HepG2 (cell line): ENCODE results near the gene CHID1. TPM values are rescaled to one million over a fixed set of nuclear protein-coding genes. Genes with fewer than 3 reads are reported as not detected.

Experiments
- ATAC-seq: fragments of 200-7000 bp; cut with Tn5 transposase; 3 replicates; pipeline ENCODE4 v1.9.1; 2020; ENCODE audit warnings: mild to moderate bottlenecking, moderate library complexity
- BruUV-seq: library from RNA; stranded (reverse); fragments of 400-500 nt; replicated peaks from 2 replicates; lab custom pipeline; 2021; lab: Mats Ljungman, UMichigan
- CTCF ChIA-PET: fragments of 300-600 bp; formaldehyde crosslinking; extraction: SDS; loops from one replicate; lab custom pipeline; 2021; ENCODE audit warnings: low total read pairs, inconsistent platforms, low intra/inter-chr PET ratio; lab: Yijun Ruan, JAX
- POLR2A ChIA-PET: fragments of 350-600 bp; sonication (Branson Sonifier 250); formaldehyde crosslinking; loops from one replicate; lab custom pipeline; 2020; ENCODE audit warnings: antibody characterized with exemption, inconsistent platforms; lab: Yijun Ruan, JAX
- DNase-seq: peaks from one replicate; pipeline ENCODE4 v3.0.0-alpha.2; 2015; ENCODE audit warnings: low spot score
- FAIRE-seq: peaks from 3 replicates; lab custom pipeline; 2011; peaks lifted over from hg19 to GRCh38; lab: Jason Lieb, UNC
- H2AFZ ChIP-seq: one replicate; pipeline ENCODE4 v1.6.1; 2011; ENCODE audit warnings: low read length, inconsistent platforms
- H3K27ac ChIP-seq: fragments of 300-600 bp; 3 replicates; pipeline ENCODE4 v1.8.0; 2011; ENCODE audit warnings: mixed run types, mild to moderate bottlenecking, mixed read lengths, low read length, inconsistent platforms; ENCODE audit not compliant: insufficient read depth; ENCODE audit errors: extremely low read length
- H3K27me3 ChIP-seq, 2 experiments: fragments of 200-600 bp in 1 of 2; 2 replicates in 1 of 2; 3 replicates in 1 of 2; pipeline versions ENCODE4 v1.6.0 to v1.8.0; 2011; ENCODE audit warnings: low read length in 2 of 2, mild to moderate bottlenecking in 2 of 2, moderate library complexity in 2 of 2, inconsistent platforms in 1 of 2; ENCODE audit not compliant: insufficient read depth in 2 of 2, control insufficient read depth in 1 of 2
- H3K36me3 ChIP-seq, 2 experiments: fragments of 200-600 bp in 1 of 2; replicated peaks in 1 of 2; 2 replicates in 1 of 2; 3 replicates in 1 of 2; pipeline versions ENCODE4 v1.5.1 to v1.8.0; 2011; ENCODE audit warnings: low read length in 2 of 2, inconsistent platforms in 1 of 2; ENCODE audit not compliant: insufficient read depth in 2 of 2, control insufficient read depth in 1 of 2
- H3K4me1 ChIP-seq: 2 replicates; pipeline ENCODE4 v1.5.1; 2012; ENCODE audit warnings: low read length, inconsistent platforms; ENCODE audit not compliant: insufficient read depth
- H3K4me2 ChIP-seq: 2 replicates; pipeline ENCODE4 v1.6.0; 2011; ENCODE audit warnings: low read depth, low read length, inconsistent platforms
- H3K4me3 ChIP-seq, 3 experiments: fragments of 200-600 bp in 1 of 3; sonication (generic), shearing (Covaris generic) in 1 of 3; replicated peaks in 1 of 3; 2 replicates each; pipeline ENCODE4 v1.5.1; 2011 to 2016; ENCODE audit warnings: low read length in 3 of 3, inconsistent platforms in 2 of 3, low read depth in 2 of 3, mild to moderate bottlenecking in 2 of 3, control low read depth in 1 of 3, mixed read lengths in 1 of 3; ENCODE audit not compliant: insufficient read depth in 1 of 3
- H3K79me2 ChIP-seq: one replicate; pipeline ENCODE4 v1.6.1; 2011; ENCODE audit warnings: low read length, inconsistent platforms; ENCODE audit not compliant: insufficient read depth
- H3K9ac ChIP-seq: 2 replicates; pipeline ENCODE4 v1.6.0; 2011; ENCODE audit warnings: mild to moderate bottlenecking, low read depth, low read length, inconsistent platforms; ENCODE audit not compliant: insufficient read depth
- H3K9me3 ChIP-seq: 2 replicates; pipeline ENCODE4 v1.5.1; 2012; ENCODE audit warnings: mild to moderate bottlenecking, low read length
- H4K20me1 ChIP-seq: 2 replicates; pipeline ENCODE4 v1.6.0; 2011; ENCODE audit warnings: inconsistent platforms, mild to moderate bottlenecking, low read length, moderate library complexity; ENCODE audit not compliant: insufficient read depth
- ATAD3A ChIP-seq: sonication (generic); formaldehyde crosslinking; IDR thresholded peaks from 2 replicates; pipeline ENCODE4 v1.4.0; 2020; ENCODE audit warnings: missing genetic modification reagents
- CREM ChIP-seq, 2 experiments: sonication (generic) in 1 of 2; formaldehyde crosslinking in 1 of 2; IDR thresholded peaks; 2 replicates each; pipeline versions ENCODE4 v1.4.0 to v1.6.1; 2016 to 2020; ENCODE audit warnings: antibody characterized with exemption in 1 of 2, mild to moderate bottlenecking in 1 of 2, missing genetic modification reagents in 1 of 2
- KAT7 ChIP-seq: IDR thresholded peaks from 2 replicates; pipeline ENCODE4 v1.6.1; 2018; ENCODE audit warnings: borderline replicate concordance, missing compliant biosample characterization
- KMT2B ChIP-seq: IDR thresholded peaks from 2 replicates; pipeline ENCODE4 v1.6.1; 2016; ENCODE audit warnings: missing genetic modification reagents, missing compliant biosample characterization
- NFE2L2 ChIP-seq: fragments of 150-350 bp; IDR thresholded peaks from 2 replicates; pipeline ENCODE4 v1.6.1; 2014; ENCODE audit warnings: low read length
- PPARG ChIP-seq: conservative IDR thresholded peaks from 2 replicates; pipeline ENCODE4 v1.6.1; 2016; ENCODE audit warnings: missing biosample characterization, missing genetic modification reagents
- RAD21 ChIP-seq: fragments of 450-650 bp; formaldehyde crosslinking; IDR thresholded peaks from 2 replicates; pipeline ENCODE4 v1.5.0; 2020; ENCODE audit warnings: mild to moderate bottlenecking
- SIN3B ChIP-seq: fragments of 150-350 bp; IDR thresholded peaks from 2 replicates; pipeline ENCODE4 v1.6.1; 2014; ENCODE audit warnings: low read length
- SMARCC2 ChIP-seq: fragments of 450-650 bp; IDR thresholded peaks from 2 replicates; pipeline ENCODE4 v1.6.1; 2017; ENCODE audit warnings: antibody characterized with exemption, mild to moderate bottlenecking
- SNAPC2 ChIP-seq: sonication (generic); formaldehyde crosslinking; IDR thresholded peaks from 2 replicates; pipeline ENCODE4 v1.8.1; 2022; ENCODE audit warnings: mild to moderate bottlenecking, missing genetic modification reagents
- XRCC5 ChIP-seq: fragments of 200-400 bp; formaldehyde crosslinking; optimal IDR thresholded peaks from 2 replicates; pipeline ENCODE3; 2017; ENCODE audit warnings: mild to moderate bottlenecking, low read length
- ZNF326 ChIP-seq: sonication (generic); formaldehyde crosslinking; IDR thresholded peaks from 2 replicates; pipeline ENCODE4 v1.4.0; 2020; ENCODE audit warnings: missing genetic modification reagents, borderline replicate concordance
- ZNF350 ChIP-seq: sonication (generic); formaldehyde crosslinking; IDR thresholded peaks from 2 replicates; pipeline ENCODE4 v1.4.0; 2020; ENCODE audit warnings: mild to moderate bottlenecking, low read depth, missing genetic modification reagents, borderline replicate concordance
- ZSCAN12 ChIP-seq: sonication (generic); formaldehyde crosslinking; IDR thresholded peaks from 2 replicates; pipeline ENCODE4 v1.9.0; 2021; ENCODE audit warnings: mild to moderate bottlenecking, missing genetic modification reagents
- ZSCAN31 ChIP-seq: sonication (generic); formaldehyde crosslinking; IDR thresholded peaks from 2 replicates; pipeline ENCODE4 v1.5.0; 2020; ENCODE audit warnings: low read depth, mild to moderate bottlenecking, missing genetic modification reagents
- WGBS: methylation state at CpG from one replicate; pipeline ENCODE4 v1.1.6; 2017; ENCODE audit warnings: low lambda C conversion rate; 5-methylcytosine and 5-hydroxymethylcytosine counted together
- in situ Hi-C: cut with HindIII; loops from 2 replicates; pipeline ENCODE4 v1.10.0; 2017; ENCODE audit warnings: low pct_unique_long_range_greater_than_20kb; ENCODE audit not compliant: extremely low pct_ligation_motif_present
- intact Hi-C: fragments of 100-400 bp; cut with micrococcal nuclease; formaldehyde crosslinking; loops from one replicate; pipeline ENCODE4 v1.10.0; 2022; ENCODE audit not compliant: unreplicated experiment
- polyA plus RNA-seq, 8 experiments: library from polyadenylated mRNA; depleted of rRNA in 3 of 8; stranded (reverse) in 7 of 8; unstranded in 1 of 8; fragments of >200 nt; fragmentation: Illumina TruSeq in 4 of 8; extraction: Trizol in 4 of 8; gene quantifications; 2 replicates each; pipeline versions ENCODE4 v1.2.1 to v1.2.3, GENCODE V29; 2011 to 2016; ENCODE audit warnings: low read depth in 4 of 8, missing spikeins in 1 of 8, mixed read lengths in 1 of 8; ENCODE audit not compliant: insufficient read depth in 1 of 8
- total RNA-seq, 5 experiments: library from RNA; depleted of rRNA; stranded (reverse); fragments of >200 nt; fragmentation: Illumina TruSeq; extraction: Trizol; gene quantifications; 2 replicates each; pipeline ENCODE4 v1.2.3, GENCODE V29; 2016; ENCODE audit warnings: low read depth in 1 of 5
- TF ChIP-seq, protein P1 (sequence below): sonication (generic); formaldehyde crosslinking; IDR thresholded peaks from 2 replicates; pipeline ENCODE4 v1.8.0; 2022; ENCODE audit warnings: mild to moderate bottlenecking, missing genetic modification reagents; ENCODE audit not compliant: insufficient replicate concordance
- TF ChIP-seq, protein P2 (sequence below): sonication (generic); formaldehyde crosslinking; IDR thresholded peaks from 2 replicates; pipeline ENCODE4 v1.4.0; 2020; ENCODE audit warnings: mild to moderate bottlenecking, missing genetic modification reagents

The CHID1 gene
- total and polyA plus RNA-seq, 2 of the 13 experiments (the other 11 are each of a cell fraction or from before 2014, with no cell fraction given) = 65.1 to 93.6 TPM

DNA sequence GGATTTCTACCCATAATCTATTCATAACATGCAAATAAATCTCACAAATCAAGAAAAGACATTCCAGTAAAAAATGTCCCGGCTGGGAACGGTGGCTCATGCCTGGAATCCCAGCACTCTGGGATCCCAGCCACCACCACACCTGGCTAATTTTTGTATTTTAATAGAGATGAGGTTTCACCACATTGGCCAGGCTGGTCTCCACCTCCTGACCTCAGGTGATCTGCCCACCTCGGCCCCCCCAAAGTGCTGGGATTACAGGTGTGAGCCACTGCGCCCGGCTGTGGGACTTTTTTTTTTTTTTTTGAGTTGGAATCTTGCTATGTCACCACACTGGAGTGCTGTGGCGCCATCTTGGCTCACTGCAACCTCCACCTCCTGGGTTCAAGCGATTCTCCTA, 4.7 kb downstream of the CHID1 start (continued):
- TF ChIP-seq SMARCC2 (no peak), KMT2B (CRISPR knock-in tag) (no peak), CREM (IDR thresholded peaks at IDR 0.05) (no peak), CREM (CRISPR knock-in tag; IDR thresholded peaks at IDR 0.05) (no peak), ZSCAN31 (CRISPR knock-in tag) (no peak), RAD21 (CRISPR knock-in tag) (no peak), XRCC5 (no peak), KAT7 (CRISPR knock-in tag) (no peak), PPARG (no peak), ZSCAN12 (CRISPR knock-in tag) (no peak), NFE2L2 (no peak), SNAPC2 (CRISPR knock-in tag) (no peak), ZNF326 (CRISPR knock-in tag) (no peak)
- TF ChIP-seq, protein P1, sequence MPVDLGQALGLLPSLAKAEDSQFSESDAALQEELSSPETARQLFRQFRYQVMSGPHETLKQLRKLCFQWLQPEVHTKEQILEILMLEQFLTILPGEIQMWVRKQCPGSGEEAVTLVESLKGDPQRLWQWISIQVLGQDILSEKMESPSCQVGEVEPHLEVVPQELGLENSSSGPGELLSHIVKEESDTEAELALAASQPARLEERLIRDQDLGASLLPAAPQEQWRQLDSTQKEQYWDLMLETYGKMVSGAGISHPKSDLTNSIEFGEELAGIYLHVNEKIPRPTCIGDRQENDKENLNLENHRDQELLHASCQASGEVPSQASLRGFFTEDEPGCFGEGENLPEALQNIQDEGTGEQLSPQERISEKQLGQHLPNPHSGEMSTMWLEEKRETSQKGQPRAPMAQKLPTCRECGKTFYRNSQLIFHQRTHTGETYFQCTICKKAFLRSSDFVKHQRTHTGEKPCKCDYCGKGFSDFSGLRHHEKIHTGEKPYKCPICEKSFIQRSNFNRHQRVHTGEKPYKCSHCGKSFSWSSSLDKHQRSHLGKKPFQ (CRISPR knock-in tag) = no peak

DNA sequence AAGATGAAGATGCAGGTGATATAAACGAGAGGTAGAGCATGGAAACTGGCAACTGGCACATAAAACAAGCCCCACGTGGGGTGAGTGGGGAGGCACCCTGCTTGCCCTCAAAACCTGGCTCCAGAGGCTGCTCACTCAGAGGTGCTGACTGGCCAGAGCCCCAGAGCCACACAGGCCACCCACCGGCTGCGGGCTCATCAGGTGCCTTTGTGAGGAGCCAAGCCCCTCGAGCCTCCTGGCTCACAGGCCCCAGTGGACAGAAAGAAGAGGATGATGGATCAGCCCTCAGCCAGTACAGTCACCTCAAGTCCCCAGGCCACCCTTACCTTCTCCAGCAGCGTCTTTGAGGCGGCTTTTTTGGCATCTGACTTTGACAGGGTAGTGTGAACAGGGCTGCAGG, 6.2 kb downstream of the CHID1 start:
- intact Hi-C loops (no loop called here), in situ Hi-C loops (no loop called here)
- Histone ChIP-seq H3K9me3 (no peaks in the 10 kb centered on the region), H4K20me1 (no peaks in the 10 kb centered on the region), H3K27me3 (no peaks in the 10 kb centered on the region; a peak in 1 of 5 replicates), H3K4me1 (peaks cover 10% of the 10 kb centered on the region), H2AFZ (no peak overlapping the region), H3K4me2 (no peak overlapping the region), H3K36me3 (peaks cover 19 to 59% of the 10 kb centered on the region in 2 experiments), H3K79me2 (peaks cover 15% of the 10 kb centered on the region), H3K4me3 (no peak overlapping the region), H3K27ac (no peak overlapping the region), H3K9ac (no peak overlapping the region)
- 89% methylated on average over 3 of the region's 7 CpGs for WGBS
- ATAC-seq (no peak), DNase-seq (no peak), FAIRE-seq (no peak)
- POLR2A ChIA-PET = no interaction called here
- no TSS peak for BruUV-seq
- CTCF ChIA-PET = no interaction called here
- TF ChIP-seq ZNF350 (CRISPR knock-in tag) (no peak), SIN3B (no peak), ATAD3A (CRISPR knock-in tag) (no peak)
- TF ChIP-seq, protein P2, sequence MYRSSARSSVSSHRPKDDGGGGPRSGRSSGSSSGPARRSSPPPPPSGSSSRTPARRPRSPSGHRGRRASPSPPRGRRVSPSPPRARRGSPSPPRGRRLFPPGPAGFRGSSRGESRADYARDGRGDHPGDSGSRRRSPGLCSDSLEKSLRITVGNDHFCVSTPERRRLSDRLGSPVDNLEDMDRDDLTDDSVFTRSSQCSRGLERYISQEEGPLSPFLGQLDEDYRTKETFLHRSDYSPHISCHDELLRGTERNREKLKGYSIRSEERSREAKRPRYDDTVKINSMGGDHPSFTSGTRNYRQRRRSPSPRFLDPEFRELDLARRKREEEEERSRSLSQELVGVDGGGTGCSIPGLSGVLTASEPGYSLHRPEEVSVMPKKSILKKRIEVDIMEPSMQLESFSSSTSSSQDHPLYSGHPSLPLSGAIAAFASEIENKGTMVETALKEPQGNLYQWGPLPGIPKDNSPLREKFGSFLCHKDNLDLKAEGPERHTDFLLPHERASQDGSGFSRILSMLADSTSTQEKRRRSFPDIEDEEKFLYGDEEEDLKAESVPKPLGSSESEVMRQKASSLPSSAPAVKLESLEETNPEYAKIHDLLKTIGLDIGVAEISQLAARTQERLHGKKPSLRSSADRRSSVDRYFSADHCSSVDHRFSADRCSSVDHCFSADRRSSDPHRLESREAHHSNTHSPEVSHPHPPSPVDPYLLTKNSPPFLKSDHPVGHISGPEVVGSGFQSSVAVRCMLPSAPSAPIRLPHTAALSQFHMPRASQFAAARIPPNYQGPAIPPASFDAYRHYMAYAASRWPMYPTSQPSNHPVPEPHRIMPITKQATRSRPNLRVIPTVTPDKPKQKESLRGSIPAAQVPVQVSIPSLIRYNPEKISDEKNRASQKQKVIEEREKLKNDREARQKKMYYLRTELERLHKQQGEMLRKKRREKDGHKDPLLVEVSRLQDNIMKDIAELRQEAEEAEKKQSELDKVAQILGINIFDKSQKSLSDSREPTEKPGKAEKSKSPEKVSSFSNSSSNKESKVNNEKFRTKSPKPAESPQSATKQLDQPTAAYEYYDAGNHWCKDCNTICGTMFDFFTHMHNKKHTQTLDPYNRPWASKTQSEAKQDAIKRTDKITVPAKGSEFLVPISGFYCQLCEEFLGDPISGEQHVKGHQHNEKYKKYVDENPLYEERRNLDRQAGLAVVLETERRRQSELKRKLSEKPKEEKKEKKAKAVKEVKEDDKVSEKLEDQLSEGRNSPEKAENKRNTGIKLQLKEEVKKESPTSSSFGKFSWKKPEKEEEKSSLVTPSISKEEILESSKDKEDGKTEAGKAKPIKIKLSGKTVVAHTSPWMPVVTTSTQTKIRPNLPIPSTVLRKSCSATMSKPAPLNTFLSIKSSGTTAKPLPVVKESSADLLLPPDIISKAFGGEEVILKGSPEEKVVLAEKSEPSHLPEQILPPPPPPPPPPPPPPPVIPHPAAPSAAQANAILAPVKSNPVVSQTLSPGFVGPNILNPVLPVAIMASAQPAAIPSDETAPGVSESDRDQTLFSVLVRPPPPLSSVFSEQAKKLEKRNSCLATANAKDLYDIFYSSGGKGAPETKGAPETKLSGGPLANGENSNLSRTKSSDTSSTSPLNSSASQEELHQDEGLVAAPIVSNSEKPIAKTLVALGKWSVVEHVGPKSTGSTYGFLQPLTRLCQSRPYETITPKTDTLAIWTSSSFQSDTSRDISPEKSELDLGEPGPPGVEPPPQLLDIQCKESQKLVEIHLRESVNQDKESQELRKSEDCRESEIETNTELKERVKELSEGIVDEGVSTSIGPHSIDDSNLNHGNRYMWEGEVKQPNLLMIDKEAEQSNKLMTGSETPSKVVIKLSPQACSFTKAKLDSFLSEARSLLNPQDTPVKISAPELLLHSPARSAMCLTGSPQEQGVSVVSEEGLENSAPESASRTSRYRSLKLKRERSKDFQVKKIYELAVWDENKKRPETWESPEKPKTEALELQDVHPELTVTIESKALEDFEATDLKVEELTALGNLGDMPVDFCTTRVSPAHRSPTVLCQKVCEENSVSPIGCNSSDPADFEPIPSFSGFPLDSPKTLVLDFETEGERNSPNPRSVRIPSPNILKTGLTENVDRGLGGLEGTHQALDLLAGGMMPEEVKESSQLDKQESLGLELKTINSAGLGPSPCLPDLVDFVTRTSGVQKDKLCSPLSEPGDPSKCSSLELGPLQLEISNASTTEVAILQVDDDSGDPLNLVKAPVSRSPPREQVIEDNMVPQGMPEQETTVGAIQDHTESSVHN (CRISPR knock-in tag) = no peak
